ENCODE data around the gene MYH14.

MYH14 gene

DNA sequence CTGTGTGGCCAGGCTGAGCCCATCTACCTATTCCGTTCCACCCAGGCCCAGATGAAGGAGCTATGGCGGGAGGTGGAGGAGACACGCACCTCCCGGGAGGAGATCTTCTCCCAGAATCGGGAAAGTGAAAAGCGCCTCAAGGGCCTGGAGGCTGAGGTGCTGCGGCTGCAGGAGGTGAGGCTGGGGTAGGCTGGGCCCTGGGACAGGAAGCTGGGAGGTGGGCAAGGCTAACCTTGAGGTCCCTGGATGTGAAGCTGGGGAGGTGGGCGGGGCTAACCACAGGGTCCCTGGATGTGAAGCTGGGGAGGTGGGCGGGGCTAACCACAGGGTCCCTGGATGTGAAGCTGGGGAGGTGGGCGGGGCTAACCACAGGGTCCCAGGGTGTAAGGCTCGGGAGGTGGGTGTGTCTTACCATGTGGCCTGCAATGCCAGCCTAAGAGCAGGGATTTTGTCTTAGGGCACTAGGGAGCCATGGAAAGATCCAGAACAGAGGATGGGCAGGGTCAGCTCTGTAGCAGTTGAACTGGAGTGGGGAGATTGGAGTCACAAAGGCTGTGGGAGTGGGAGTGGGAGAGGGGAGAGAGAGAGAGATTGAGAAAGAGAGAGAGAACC, 88.9 kb downstream of the MYH14 start:
- DNase-seq (ENCODE audit: low read depth): no peak

- no peak for DNase-seq (ENCODE audit: low read depth)
These were observed 90.0 kb downstream of the MYH14 start for GRCh38 chr19:50293263-50294004.

DNA sequence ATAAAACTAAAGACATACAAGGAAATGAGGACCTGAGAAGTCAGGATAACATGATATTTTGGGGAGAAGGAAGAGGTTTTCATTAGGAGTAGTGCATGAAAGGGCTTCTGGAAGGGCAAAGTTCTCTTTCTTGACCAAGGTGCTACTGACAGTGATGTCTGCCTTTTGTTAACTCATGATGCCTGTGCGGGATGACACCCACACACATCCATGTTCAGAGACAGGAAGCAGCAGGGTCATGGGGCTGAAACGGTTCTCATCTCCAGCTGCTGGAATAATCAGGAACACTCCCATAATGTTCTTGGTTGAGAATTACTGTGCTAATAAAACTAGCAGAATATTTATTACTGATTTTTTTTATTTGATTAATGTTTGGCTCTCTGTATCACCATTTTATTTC, 96.6 kb downstream of the MYH14 start:
- no peak for DNase-seq (ENCODE audit: low read depth)

- no peak for DNase-seq (ENCODE audit: low read depth)
These were observed 97.6 kb downstream of the MYH14 start for GRCh38 chr19:50300814-50301606.

DNA sequence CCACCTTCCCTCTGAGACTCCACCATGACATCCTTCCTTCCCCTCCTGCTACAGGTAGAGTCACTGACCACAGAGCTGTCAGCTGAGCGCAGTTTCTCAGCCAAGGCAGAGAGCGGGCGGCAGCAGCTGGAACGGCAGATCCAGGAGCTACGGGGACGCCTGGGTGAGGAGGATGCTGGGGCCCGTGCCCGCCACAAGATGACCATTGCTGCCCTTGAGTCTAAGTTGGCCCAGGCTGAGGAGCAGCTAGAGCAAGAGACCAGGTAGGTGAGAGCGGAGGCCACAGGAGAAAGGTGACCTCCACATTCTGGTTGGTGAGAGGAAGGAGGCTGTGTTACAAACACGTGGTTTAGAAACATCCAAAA, 98.2 kb downstream of the MYH14 start:
- DNase-seq (ENCODE audit: low read depth): no peak

DNA sequence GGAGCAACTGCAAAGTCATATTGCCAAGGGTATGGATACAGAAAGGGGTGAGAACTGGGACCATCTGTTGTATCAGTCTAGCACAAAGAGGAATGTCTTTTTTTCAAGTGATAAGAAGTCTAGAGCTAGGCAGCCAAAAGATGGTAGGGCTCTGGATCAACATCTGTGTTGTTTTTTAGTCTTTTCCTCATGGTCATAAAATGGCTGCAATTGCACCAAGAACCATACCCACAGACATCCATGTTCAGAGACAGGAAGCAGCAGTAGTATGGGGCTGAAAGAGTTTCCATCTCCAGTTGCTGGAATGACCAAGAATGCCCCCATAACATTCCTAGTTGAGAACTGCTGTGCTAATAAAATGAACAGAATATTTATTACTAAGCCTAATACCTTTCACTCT, 100.1 kb downstream of the MYH14 start:
- no peak for DNase-seq (ENCODE audit: low read depth)

DNA sequence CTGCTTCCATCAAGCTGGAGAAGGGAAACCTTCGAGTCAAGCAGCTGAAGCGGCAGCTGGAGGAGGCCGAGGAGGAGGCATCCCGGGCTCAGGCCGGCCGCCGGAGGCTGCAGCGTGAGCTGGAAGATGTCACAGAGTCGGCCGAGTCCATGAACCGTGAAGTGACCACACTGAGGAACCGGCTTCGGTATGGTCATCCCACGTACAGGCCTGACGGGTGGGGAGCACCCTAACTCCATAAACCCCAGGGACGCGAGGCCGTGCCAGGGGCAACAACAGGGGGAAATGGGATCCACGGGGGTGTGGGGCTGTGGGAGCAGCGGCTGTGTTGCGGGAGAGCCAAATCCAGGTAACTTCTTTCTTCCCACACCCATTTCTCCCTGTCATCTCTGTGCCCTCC, 105.6 kb downstream of the MYH14 start:
- DNase-seq (ENCODE audit: low read depth): no peak

DNA sequence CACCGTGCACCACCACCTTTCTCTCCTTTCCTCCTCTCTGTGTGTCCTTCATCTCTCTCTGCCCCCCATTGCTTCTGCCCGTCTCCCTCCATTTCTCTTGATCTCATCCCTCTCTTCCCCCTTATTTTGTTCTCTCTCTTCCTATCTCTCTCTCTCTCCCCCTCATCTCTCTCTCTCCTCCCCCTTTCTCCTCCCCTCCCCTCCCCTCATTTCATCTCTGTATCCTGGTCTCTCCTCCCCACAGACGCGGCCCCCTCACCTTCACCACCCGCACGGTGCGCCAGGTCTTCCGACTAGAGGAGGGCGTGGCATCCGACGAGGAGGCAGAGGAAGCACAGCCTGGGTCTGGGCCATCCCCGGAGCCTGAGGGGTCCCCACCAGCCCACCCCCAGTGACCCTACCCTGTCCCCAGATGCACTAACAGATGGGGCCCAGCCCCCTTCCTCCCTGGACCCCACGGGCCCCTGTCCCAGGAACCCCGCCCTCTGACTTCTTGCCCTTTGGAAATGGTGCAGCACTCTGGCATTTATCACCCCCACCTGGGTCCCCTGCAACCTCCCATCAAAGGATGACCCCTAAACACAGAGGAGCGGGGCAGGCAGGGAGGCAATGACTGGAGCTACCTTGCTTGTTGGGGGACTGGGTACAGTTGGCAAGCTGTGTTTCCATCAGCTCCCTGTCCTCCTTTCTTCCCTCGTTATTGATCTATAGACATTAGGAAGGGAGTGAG, 106.1 kb downstream of the MYH14 start:
- DNase-seq (ENCODE audit: low read depth): no peak

DNA sequence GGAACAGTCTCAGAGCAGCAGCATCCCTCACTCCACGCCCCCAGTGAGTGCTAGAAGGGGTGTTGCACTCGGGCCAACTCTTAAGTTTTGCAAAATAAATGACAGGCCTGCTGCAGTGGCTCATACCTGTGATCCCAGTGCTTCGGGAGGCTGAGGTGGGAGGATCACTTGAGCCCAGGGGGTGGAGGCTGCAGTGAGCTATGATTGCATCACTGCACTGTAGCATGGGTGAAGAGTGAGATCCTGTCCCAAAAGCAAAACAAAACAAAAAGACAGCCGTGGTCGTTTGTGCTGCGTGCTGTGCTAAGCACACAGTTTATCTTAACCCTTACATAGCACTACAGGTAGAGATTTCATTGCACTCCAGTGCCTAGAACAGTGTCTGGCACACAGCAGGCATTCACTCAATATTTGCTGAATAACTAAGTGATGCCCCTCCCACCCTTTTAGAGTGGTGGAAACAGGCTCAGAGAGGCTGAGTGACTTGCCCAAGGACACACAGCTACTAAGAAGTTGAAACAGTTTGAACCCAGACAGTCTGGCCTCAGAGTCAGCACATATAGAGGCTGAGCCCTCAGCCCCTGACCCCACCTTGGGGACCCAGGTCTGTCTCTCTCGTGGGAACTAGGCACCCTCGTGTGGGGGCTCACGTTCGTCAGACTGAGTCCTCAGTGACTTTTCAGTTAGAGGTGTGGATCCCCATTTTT, 107.5 kb downstream of the MYH14 start:
- no peak for DNase-seq (ENCODE audit: low read depth)

DNA sequence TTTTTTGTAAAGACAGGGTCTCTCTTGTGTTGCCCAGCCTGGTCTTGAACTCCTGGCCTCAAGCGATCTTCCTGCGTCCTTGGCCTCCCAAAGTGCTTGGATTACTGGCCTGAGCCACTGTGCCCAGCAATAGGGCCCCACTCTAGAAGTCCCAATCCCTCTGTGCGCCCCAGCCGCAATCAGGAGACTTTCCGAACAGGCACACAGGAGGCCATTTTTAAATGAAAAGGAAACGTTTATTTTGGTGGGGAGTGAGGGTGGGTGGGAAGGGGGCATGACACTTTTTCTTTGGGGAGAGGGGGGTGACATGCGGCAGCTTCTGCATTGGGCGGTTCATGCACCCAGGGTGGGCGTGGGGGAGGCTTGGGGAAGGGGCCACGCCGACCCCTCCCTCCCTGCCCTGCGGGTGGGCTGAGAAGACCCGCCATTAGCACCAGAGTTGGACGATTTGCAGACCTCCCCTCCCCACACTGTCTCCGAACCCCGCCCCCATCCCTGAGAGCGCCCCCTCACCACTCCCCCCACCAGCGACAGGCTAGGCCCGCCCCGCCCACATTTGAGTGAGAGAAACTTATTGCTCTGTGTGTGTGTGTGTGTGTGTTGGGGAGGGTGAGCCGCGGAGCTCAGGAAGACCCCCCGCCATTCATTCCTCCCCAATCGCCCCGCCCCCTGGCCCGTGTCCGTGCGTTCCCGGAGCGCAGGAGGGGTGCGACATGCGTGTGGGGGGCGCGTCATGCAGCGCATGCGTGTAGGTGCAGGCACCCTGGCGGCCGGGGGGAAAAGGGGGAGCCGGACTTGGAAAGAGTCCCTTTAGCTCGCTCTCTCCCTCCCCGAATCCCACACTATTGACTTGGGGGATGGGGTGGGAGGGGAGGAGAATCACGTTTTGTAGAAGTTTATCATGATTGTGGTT, 108.6 kb downstream of the MYH14 start:
- DNase-seq (ENCODE audit: low read depth): no peak

GRCh38 chr19:50312967-50313811, 109.8 kb downstream of the MYH14 start:
- DNase-seq (ENCODE audit: low read depth): no peak

GRCh38 chr19:50313812-50314536, 110.6 kb downstream of the MYH14 start:
- DNase-seq (ENCODE audit: low read depth): no peak

DNA sequence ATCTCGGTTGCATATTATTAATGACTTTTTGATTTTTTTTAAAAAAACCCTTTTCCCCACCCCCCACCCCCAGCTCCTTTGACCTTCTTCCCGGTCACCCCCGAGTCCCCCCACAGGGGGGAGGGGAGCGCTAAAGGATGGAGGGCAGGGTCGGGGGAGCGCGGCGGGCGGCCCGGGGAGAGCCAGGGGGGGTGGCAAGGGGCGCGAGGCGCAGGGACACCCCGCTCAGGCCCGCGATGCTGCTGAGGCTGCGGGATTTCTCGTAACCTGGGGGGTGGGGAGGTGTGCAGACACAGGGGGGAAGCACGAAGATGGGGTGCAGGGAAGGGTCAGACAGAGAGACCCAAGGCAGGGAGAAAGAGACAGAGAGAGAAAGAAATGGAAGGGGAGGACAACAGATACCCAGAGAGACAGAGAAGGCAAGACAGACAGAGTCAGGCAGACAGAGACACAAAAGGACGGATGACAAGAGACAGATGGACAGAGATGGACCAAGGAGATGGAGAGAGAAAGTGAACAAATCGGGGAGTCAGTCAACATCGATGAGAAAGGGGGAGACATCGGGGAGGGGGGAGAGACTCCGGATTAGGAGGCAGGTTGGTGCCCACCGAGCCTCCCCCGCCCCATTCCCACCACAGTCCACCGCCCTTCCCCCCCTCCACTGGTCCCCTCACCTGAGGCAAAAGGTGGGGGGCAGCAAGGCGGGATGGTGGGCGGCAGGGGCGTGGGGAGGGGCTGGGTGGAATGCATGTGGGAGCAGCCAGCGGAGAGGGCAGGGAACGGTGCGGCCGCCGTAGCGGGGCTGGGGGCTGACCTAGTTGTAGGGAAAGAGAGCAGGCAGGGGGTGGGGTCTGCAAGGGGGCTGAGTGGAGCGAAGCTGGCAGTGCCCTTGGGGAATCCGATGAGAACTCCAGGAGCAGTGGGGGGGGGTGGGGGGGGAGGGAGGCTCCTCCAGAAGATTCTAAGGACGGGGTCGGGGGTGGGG, 111.6 kb downstream of the MYH14 start:
- DNase-seq (ENCODE audit: low read depth): no peak

DNA sequence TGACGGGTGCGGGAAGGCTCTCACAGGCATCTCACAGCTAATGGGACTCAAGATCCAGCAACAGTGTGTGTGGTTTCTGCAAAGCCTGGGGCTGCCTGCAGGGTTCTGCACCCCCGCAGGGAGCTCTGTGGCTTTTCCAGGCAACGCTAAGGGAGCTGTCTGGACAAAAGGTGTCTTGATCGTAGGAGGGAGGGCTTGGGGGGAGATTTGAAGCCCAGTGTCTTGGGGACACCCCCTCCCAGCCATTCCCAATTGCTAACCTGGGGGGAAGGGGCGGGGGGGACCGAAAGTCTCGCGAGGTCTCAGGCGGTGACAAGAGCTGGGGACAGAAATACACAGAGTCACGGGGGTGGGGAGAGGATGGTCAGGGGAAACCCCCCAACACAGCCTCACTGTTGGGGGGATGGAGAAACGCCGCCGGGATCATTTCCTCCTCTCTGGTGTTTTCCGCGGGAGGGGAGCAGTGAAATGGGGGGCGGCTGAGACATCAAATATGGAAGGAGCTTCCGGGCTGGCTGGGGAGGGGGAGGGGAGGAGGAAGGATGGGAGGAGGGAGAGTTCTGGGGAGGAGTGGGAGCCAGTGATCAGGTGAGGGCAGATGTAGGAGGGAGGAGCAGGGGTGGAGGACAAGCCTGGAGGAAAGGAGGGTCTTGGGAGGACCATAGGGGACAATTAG, 112.5 kb downstream of the MYH14 start:
- DNase-seq (ENCODE audit: low read depth): no peak

- no peak for DNase-seq (ENCODE audit: low read depth)
These were observed 113.7 kb downstream of the MYH14 start for GRCh38 chr19:50317115-50317514.

GRCh38 chr19:50318438-50318837, 115.0 kb downstream of the MYH14 start:
- DNase-seq (ENCODE audit: low read depth): no peak

- no peak for DNase-seq (ENCODE audit: low read depth)
These were observed 115.7 kb downstream of the MYH14 start for GRCh38 chr19:50319156-50319555.
